SK-N-SH (cell line): Measurements from ENCODE around the gene PLPP2. TPM values are rescaled to one million over a fixed set of nuclear protein-coding genes. Genes with fewer than 3 reads are reported as not detected.

Experiments used
- CTCF ChIA-PET: fragments of 300-600, 350-600 bp; formaldehyde crosslinking; extraction: SDS; loops from one replicate; lab custom pipeline; 2021; lab: Yijun Ruan, JAX
- POLR2A ChIA-PET: fragments of 350-600 bp; sonication (Branson Sonifier 250); formaldehyde crosslinking; extraction: SDS; loops from one replicate; lab custom pipeline; 2020; ENCODE audit warnings: antibody characterized with exemption, inconsistent platforms; lab: Yijun Ruan, JAX
- DNase-seq: peaks from one replicate; pipeline ENCODE4 v3.0.0; 2012
- H2AFZ ChIP-seq: fragments of 200-600 bp; sonication (generic); 2 replicates; pipeline ENCODE4 v1.8.1; 2016; ENCODE audit warnings: antibody characterized with exemption, mild to moderate bottlenecking, low read depth
- H3F3A ChIP-seq: fragments of 200-600 bp; sonication (generic); replicated peaks from 2 replicates; pipeline ENCODE3; 2016; ENCODE audit warnings: antibody characterized with exemption, mild to moderate bottlenecking; ENCODE audit not compliant: insufficient read depth
- H3K27ac ChIP-seq, 2 experiments: fragments of 200-500 bp in 1 of 2; fragments of 200-600 bp in 1 of 2; sonication (Bioruptor generic) in 1 of 2; sonication (generic), shearing (Covaris generic) in 1 of 2; 2 replicates each; pipeline versions ENCODE4 v1.5.1 to v1.6.1; 2014 to 2016; ENCODE audit warnings: low read depth in 2 of 2, inconsistent platforms in 1 of 2, low read length in 1 of 2, mild to moderate bottlenecking in 1 of 2, mixed read lengths in 1 of 2
- H3K27me3 ChIP-seq: fragments of 200-600 bp; sonication (generic), shearing (Covaris generic); 2 replicates; pipeline ENCODE4 v1.6.1; 2016; ENCODE audit warnings: mixed run types; ENCODE audit not compliant: insufficient read depth
- H3K36me3 ChIP-seq, 2 experiments: fragments of 200-500 bp in 1 of 2; fragments of 200-600 bp in 1 of 2; sonication (Bioruptor generic) in 1 of 2; sonication (generic) in 1 of 2; replicated peaks in 1 of 2; 2 replicates each; pipeline versions ENCODE3 to v1.5.1; 2014 to 2016; ENCODE audit warnings: low read length in 1 of 2, mild to moderate bottlenecking in 1 of 2; ENCODE audit not compliant: insufficient read depth in 2 of 2, control insufficient read depth in 1 of 2
- H3K4me1 ChIP-seq, 2 experiments: fragments of 200-500 bp in 1 of 2; fragments of 200-600 bp in 1 of 2; sonication (Bioruptor generic) in 1 of 2; sonication (generic), shearing (Covaris generic) in 1 of 2; 2 replicates each; pipeline versions ENCODE4 v1.5.1 to v1.6.1; 2014 to 2016; ENCODE audit warnings: low read depth in 1 of 2, low read length in 1 of 2, mixed run types in 1 of 2; ENCODE audit not compliant: insufficient read depth in 2 of 2, control insufficient read depth in 1 of 2
- H3K4me2 ChIP-seq: fragments of 200-600 bp; sonication (generic), shearing (Covaris generic); 2 replicates; pipeline ENCODE4 v1.6.1; 2017; ENCODE audit warnings: mixed run types
- H3K4me3 ChIP-seq, 2 experiments: fragments of 200-500 bp in 1 of 2; fragments of 200-600 bp in 1 of 2; sonication (Bioruptor generic) in 1 of 2; sonication (generic), shearing (Covaris generic) in 1 of 2; 2 replicates each; pipeline versions ENCODE4 v1.5.1 to v1.8.1; 2014 to 2016; ENCODE audit warnings: low read depth in 2 of 2, inconsistent platforms in 1 of 2, low read length in 1 of 2, mild to moderate bottlenecking in 1 of 2, mixed read lengths in 1 of 2, moderate library complexity in 1 of 2
- H3K79me2 ChIP-seq: fragments of 200-600 bp; sonication (generic); 2 replicates; pipeline ENCODE4 v1.8.1; 2017; ENCODE audit warnings: mild to moderate bottlenecking; ENCODE audit not compliant: insufficient read depth
- H3K9ac ChIP-seq: fragments of 200-600 bp; sonication (generic); 2 replicates; pipeline ENCODE4 v1.6.1; 2017; ENCODE audit warnings: mixed run types
- H3K9me2 ChIP-seq: fragments of 200-600 bp; sonication (generic); 2 replicates; pipeline ENCODE4 v1.6.1; 2017; ENCODE audit warnings: mixed run types
- H3K9me3 ChIP-seq: fragments of 200-600 bp; sonication (generic); 2 replicates; pipeline ENCODE4 v1.6.1; 2017; ENCODE audit warnings: mixed run types, mild to moderate bottlenecking, moderate library complexity
- H4K20me1 ChIP-seq: fragments of 200-600 bp; sonication (generic); 2 replicates; pipeline ENCODE4 v1.6.1; 2017; ENCODE audit warnings: mild to moderate bottlenecking, mixed run types; ENCODE audit not compliant: insufficient read depth
- CHD2 ChIP-seq: fragments of 150-350 bp; IDR thresholded peaks from 2 replicates; pipeline ENCODE4 v1.6.1; 2018; ENCODE audit warnings: low read length; ENCODE audit not compliant: partially characterized antibody
- ELF1 ChIP-seq: IDR thresholded peaks from 2 replicates; pipeline ENCODE4 v1.4.0; 2012
- EP300 ChIP-seq, 2 experiments: IDR thresholded peaks; 2 replicates each; pipeline versions ENCODE4 v1.4.0 to v1.6.1; 2012; ENCODE audit warnings: borderline replicate concordance in 1 of 2, low read depth in 1 of 2, low read length in 1 of 2
- JUND ChIP-seq: IDR thresholded peaks from 2 replicates; pipeline ENCODE4 v1.4.0; 2012
- MEF2A ChIP-seq: IDR thresholded peaks from 2 replicates; pipeline ENCODE4 v1.4.0; 2012; ENCODE audit warnings: low read depth, borderline replicate concordance
- NRF1 ChIP-seq: IDR thresholded peaks from 2 replicates; pipeline ENCODE4 v1.6.1; 2012; ENCODE audit warnings: low read depth, mild to moderate bottlenecking, low read length
- RCOR1 ChIP-seq: fragments of 150-350 bp; IDR thresholded peaks from 2 replicates; pipeline ENCODE4 v1.6.1; 2017; ENCODE audit warnings: antibody characterized with exemption, low read length
- RFX5 ChIP-seq: IDR thresholded peaks from 2 replicates; pipeline ENCODE4 v1.6.1; 2012; ENCODE audit warnings: mild to moderate bottlenecking, improper control_type of control experiment, low read length
- RXRA ChIP-seq: IDR thresholded peaks from 2 replicates; pipeline ENCODE4 v1.4.0; 2012; ENCODE audit warnings: low read depth, mild to moderate bottlenecking, borderline replicate concordance
- SIN3A ChIP-seq: IDR thresholded peaks from 2 replicates; pipeline ENCODE4 v1.6.1; 2012; ENCODE audit warnings: low read depth, mild to moderate bottlenecking, low read length, moderate library complexity, borderline replicate concordance
- SMC3 ChIP-seq: IDR thresholded peaks from 2 replicates; pipeline ENCODE4 v1.6.1; 2012; ENCODE audit warnings: low read depth, low read length, improper control_type of control experiment
- TAF1 ChIP-seq: IDR thresholded peaks from 2 replicates; pipeline ENCODE4 v1.6.1; 2012; ENCODE audit warnings: low read depth, mild to moderate bottlenecking, low read length, moderate library complexity, borderline replicate concordance
- WGBS: methylation state at CpG from one replicate; pipeline ENCODE4 v1.1.6; 2017; ENCODE audit warnings: low lambda C conversion rate; 5-methylcytosine and 5-hydroxymethylcytosine counted together
- polyA plus RNA-seq, 3 experiments: library from polyadenylated mRNA; depleted of rRNA; stranded (reverse); fragments of >200 nt; gene quantifications; 2 replicates each; pipeline ENCODE4 v1.2.3, GENCODE V29; 2012
- TF ChIP-seq, protein P1 (sequence below): IDR thresholded peaks from 2 replicates; pipeline ENCODE4 v1.4.0; 2012; ENCODE audit warnings: low read depth, borderline replicate concordance
- TF ChIP-seq, protein P2 (sequence below): fragments of 200-600 bp; sonication (generic); IDR thresholded peaks from 2 replicates; pipeline ENCODE4 v1.6.1; 2017; ENCODE audit warnings: antibody characterized with exemption, mild to moderate bottlenecking, moderate library complexity
- TF ChIP-seq, protein P3 (sequence below): IDR thresholded peaks from 2 replicates; pipeline ENCODE4 v1.4.0; 2012; ENCODE audit warnings: low read depth

Gene PLPP2
- polyA plus RNA-seq, 1 of the 3 experiments (the other 2 are of a cell fraction): 33.6 TPM

- no peak overlapping the region for H3K4me3 ChIP-seq
- ChIA-PET POLR2A (no interaction called here), CTCF (interaction anchor here (0.6 to 1.3 kb wide), 2 partner anchors 25 to 708 kb away, joined by 3 to 4 read pairs; no protein-coding TSS in a partner anchor)
- no peaks in the 10 kb centered on the region for H3K79me2 ChIP-seq
- H3K27me3 ChIP-seq: no peaks in the 10 kb centered on the region
- no peaks in the 10 kb centered on the region for H3K9me2 ChIP-seq
- DNase-seq: no peak
- no peaks in the 10 kb centered on the region for H3F3A ChIP-seq
- no peaks in the 10 kb centered on the region for H3K9me3 ChIP-seq
- TF ChIP-seq CHD2 (no peak), RXRA (no peak), ELF1 (no peak), JUND (no peak), RFX5 (no peak), SIN3A (no peak), TAF1 (no peak), NRF1 (no peak), SMC3 (no peak), EP300 (IDR thresholded peaks at IDR 0.05; ENCODE audit: borderline replicate concordance in 1 of 2, low read depth in 1 of 2, low read length in 1 of 2) (no peak), MEF2A (no peak), RCOR1 (no peak)
- TF ChIP-seq, protein P1, sequence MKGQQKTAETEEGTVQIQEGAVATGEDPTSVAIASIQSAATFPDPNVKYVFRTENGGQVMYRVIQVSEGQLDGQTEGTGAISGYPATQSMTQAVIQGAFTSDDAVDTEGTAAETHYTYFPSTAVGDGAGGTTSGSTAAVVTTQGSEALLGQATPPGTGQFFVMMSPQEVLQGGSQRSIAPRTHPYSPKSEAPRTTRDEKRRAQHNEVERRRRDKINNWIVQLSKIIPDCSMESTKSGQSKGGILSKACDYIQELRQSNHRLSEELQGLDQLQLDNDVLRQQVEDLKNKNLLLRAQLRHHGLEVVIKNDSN: no peak
- TF ChIP-seq, protein P2, sequence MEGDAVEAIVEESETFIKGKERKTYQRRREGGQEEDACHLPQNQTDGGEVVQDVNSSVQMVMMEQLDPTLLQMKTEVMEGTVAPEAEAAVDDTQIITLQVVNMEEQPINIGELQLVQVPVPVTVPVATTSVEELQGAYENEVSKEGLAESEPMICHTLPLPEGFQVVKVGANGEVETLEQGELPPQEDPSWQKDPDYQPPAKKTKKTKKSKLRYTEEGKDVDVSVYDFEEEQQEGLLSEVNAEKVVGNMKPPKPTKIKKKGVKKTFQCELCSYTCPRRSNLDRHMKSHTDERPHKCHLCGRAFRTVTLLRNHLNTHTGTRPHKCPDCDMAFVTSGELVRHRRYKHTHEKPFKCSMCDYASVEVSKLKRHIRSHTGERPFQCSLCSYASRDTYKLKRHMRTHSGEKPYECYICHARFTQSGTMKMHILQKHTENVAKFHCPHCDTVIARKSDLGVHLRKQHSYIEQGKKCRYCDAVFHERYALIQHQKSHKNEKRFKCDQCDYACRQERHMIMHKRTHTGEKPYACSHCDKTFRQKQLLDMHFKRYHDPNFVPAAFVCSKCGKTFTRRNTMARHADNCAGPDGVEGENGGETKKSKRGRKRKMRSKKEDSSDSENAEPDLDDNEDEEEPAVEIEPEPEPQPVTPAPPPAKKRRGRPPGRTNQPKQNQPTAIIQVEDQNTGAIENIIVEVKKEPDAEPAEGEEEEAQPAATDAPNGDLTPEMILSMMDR: no peak
- TF ChIP-seq, protein P3, sequence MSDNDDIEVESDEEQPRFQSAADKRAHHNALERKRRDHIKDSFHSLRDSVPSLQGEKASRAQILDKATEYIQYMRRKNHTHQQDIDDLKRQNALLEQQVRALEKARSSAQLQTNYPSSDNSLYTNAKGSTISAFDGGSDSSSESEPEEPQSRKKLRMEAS: no peak
- H3K4me1 ChIP-seq: no peaks in the 10 kb centered on the region; a peak in 1 of 4 replicates
- H4K20me1 ChIP-seq: no peaks in the 10 kb centered on the region
- no peak overlapping the region for H2AFZ ChIP-seq
- 92% methylated on average over 21 of the region's 22 CpGs for WGBS
- no peak overlapping the region for H3K4me2 ChIP-seq
- no peak overlapping the region for H3K27ac ChIP-seq
- H3K36me3 ChIP-seq: no peaks in the 10 kb centered on the region
- H3K9ac ChIP-seq: no peak overlapping the region
These were observed 5.4 kb upstream of the PLPP2 start for GRCh38 chr19:296476-297225.
